Skeletal muscle tissue (tissue), 4 donors: ENCODE results near the gene BRINP1. TPM values are rescaled to one million over a fixed set of nuclear protein-coding genes. Genes with fewer than 3 reads are reported as not detected.
"Not testable (repeated sequence)": the region's sequence is repeated elsewhere in the genome, so short reads cannot be mapped to it uniquely, and the experiment has no call there.

Source experiments
- H3K27ac ChIP-seq: one replicate; pipeline ENCODE4 v1.7.0; 2013; ENCODE audit warnings: mild to moderate bottlenecking, low read depth, low read length, inconsistent platforms
- H3K27me3 ChIP-seq, 3 donors: one replicate each; pipeline ENCODE4 v1.7.0; 2013; ENCODE audit warnings: low read length in 3 of 3; ENCODE audit not compliant: control insufficient read depth in 3 of 3, insufficient read depth in 3 of 3
- H3K36me3 ChIP-seq, 3 donors: one replicate each; pipeline ENCODE4 v1.7.0; 2013; ENCODE audit warnings: low read length in 3 of 3; ENCODE audit not compliant: control insufficient read depth in 3 of 3, insufficient read depth in 3 of 3
- H3K4me1 ChIP-seq, 3 donors: one replicate each; pipeline ENCODE4 v1.7.0; 2013; ENCODE audit warnings: low read length in 3 of 3, mild to moderate bottlenecking in 3 of 3; ENCODE audit not compliant: control insufficient read depth in 3 of 3, insufficient read depth in 3 of 3
- H3K4me3 ChIP-seq, 3 donors: one replicate each; pipeline ENCODE4 v1.7.0; 2013; ENCODE audit warnings: low read length in 3 of 3
- H3K9ac ChIP-seq, 3 donors: one replicate each; pipeline ENCODE4 v1.7.0; 2013; ENCODE audit warnings: low read length in 3 of 3, mild to moderate bottlenecking in 3 of 3, moderate library complexity in 2 of 3, low read depth in 1 of 3
- H3K9me3 ChIP-seq, 3 donors: one replicate each; pipeline ENCODE4 v1.7.0; 2013; ENCODE audit warnings: low read length in 3 of 3; ENCODE audit not compliant: control insufficient read depth in 3 of 3
- total RNA-seq: library from RNA; depleted of rRNA; stranded (reverse); fragments of >200 nt; gene quantifications from one replicate; pipeline ENCODE4 v1.2.3, GENCODE V29; 2014
- donor health status: Osteomylitis.

BRINP1 gene
- total RNA-seq, 1 donor from 2014 or later: under 0.01 TPM

- no peaks in the 10 kb centered on the region for H3K9me3 ChIP-seq
- H3K36me3 ChIP-seq: no peaks in the 10 kb centered on the region
- no peaks in the 10 kb centered on the region for H3K27me3 ChIP-seq
- no peaks in the 10 kb centered on the region for H3K4me1 ChIP-seq
- H3K27ac ChIP-seq: no peak overlapping the region
- no peak overlapping the region for H3K4me3 ChIP-seq
- H3K9ac ChIP-seq: no peak overlapping the region
Measured at GRCh38 chr9:119177196-119177595, 192.0 kb downstream of the BRINP1 start.

GRCh38 chr9:119175581-119175980 is 193.7 kb downstream of the BRINP1 start:
- Histone ChIP-seq H3K27ac (no peak overlapping the region), H3K36me3 (no peaks in the 10 kb centered on the region), H3K27me3 (no peaks in the 10 kb centered on the region), H3K4me3 (no peak overlapping the region), H3K9ac (no peak overlapping the region), H3K4me1 (no peaks in the 10 kb centered on the region), H3K9me3 (no peaks in the 10 kb centered on the region)

GRCh38 chr9:119169222-119169621 is 200.0 kb downstream of the BRINP1 start:
- H3K4me1 ChIP-seq, H3K27ac ChIP-seq, H3K9me3 ChIP-seq, H3K27me3 ChIP-seq, H3K36me3 ChIP-seq: not testable (repeated sequence)
- peak overlapping the region in 1 of 3 donors; percentile 45 for H3K9ac ChIP-seq
- peak overlapping the region in 2 of 3 donors; percentile 40 to 45 for H3K4me3 ChIP-seq

DNA sequence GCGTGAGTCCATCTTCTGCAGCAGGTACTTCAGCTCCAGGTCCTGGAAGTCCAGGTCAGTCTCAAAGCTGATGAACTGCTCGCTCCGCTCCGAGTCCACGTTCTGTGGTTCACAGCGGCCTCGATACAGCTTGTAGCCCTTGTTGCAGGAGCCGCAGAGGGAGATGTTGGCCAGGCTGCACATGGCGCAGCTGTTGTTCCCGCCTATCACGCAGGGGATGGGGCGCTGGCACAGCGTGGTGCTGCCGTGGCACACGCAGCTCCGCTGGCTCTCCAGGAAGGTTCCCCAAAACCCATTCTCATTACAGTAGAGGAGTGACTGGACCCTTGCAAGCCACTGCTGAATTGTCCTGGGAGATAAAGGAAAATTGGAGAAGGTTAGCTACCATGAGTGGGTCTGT is 201.4 kb downstream of the BRINP1 start:
- Histone ChIP-seq H3K4me1 (no peaks in the 10 kb centered on the region), H3K9ac (no peak overlapping the region), H3K27ac (no peak overlapping the region), H3K27me3 (no peaks in the 10 kb centered on the region), H3K36me3 (no peaks in the 10 kb centered on the region), H3K9me3 (peaks cover 0 to 2% (median 0%) of the 10 kb centered on the region in 3 donors), H3K4me3 (no peak overlapping the region)

DNA sequence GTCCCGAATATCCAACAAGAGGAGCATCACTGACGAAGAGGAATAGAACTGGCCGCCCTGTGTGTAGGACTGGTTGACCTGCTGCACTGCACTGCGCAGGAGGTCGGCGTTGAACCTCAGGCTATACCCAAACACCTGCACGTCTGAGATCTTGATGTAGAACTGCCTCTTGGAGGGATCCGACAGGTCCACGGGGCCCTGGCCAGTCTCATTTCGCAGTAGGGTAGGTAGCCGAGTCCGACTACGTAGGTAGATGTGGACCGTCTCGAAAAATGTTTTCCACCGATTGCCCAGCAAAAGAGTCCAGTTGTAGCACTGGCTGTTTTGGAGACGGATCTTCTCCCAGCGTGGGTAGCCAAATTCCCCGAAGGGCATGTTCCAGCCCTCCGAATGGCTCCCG is 202.0 kb downstream of the BRINP1 start:
- Histone ChIP-seq H3K4me3 (no peak overlapping the region), H3K36me3 (no peaks in the 10 kb centered on the region), H3K4me1 (no peaks in the 10 kb centered on the region), H3K9ac (no peak overlapping the region), H3K27ac (no peak overlapping the region), H3K27me3 (no peaks in the 10 kb centered on the region), H3K9me3 (peaks cover 0 to 2% (median 0%) of the 10 kb centered on the region in 3 donors)

DNA sequence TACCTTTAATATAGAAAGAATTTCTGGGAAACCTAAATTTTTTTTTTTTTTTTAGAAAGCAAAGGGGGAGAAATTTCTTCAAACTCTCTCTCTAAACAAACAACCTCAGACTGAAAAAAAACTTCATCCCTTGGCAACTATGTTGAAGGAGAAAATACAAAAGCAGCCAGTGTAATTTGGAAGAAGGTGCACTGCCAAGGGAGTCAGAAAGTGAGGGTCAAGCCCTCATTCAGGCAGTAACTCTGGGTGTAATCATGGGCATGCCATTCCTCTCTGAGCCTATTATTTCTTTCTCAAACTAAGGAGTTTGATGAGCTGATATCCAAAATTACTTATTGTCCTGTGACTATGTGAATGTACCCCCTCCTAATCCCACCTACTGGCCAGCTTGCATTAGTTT is 203.1 kb downstream of the BRINP1 start:
- H3K9me3 ChIP-seq: peaks cover 0 to 2% (median 0%) of the 10 kb centered on the region in 3 donors
- no peak overlapping the region for H3K9ac ChIP-seq
- no peak overlapping the region for H3K27ac ChIP-seq
- H3K4me3 ChIP-seq: no peak overlapping the region
- H3K4me1 ChIP-seq: no peaks in the 10 kb centered on the region
- H3K27me3 ChIP-seq: no peaks in the 10 kb centered on the region
- no peaks in the 10 kb centered on the region for H3K36me3 ChIP-seq

DNA sequence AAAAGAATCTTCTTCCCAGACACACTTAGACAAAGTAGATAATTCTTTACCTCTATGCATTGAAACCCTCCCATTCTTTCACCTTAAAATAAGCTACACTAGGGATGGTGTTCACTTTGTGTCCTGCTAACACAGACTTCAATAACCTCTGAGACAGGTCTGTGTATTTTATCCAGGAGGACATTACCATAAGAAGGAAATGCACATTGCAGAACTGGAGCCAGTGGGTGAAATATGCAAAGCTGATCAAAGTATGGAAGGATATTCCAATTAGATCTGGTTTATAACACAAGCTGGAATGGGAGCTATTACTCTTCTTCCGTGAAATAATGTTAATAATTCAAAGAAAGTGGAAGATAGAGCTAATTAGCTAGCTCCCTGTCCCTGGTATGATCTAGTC is 204.1 kb downstream of the BRINP1 start:
- no peaks in the 10 kb centered on the region for H3K27me3 ChIP-seq
- no peaks in the 10 kb centered on the region for H3K36me3 ChIP-seq
- H3K4me3 ChIP-seq: no peak overlapping the region

DNA sequence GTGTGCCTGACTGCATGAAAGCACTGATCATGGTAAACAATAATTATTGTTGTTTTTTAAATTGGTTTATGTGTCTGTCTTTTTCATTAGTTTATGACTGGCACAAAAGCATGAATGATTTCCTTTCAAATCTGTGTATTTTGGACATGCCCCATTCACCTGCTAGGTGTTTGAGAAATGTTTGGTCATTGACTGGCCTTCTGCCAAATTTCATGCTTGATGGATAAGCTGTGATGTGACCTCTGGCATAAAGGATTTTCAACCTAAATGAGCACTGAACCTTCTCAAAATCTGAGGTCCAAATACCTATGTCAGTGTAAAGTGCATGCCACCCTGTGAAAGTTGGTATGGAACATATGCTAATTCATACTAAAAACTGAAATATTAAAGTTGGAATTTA is 204.5 kb downstream of the BRINP1 start:
- H3K4me1 ChIP-seq: no peaks in the 10 kb centered on the region
- no peak overlapping the region for H3K4me3 ChIP-seq
- H3K9ac ChIP-seq: no peak overlapping the region
- H3K9me3 ChIP-seq: peaks cover 0 to 2% (median 0%) of the 10 kb centered on the region in 3 donors
- H3K36me3 ChIP-seq: no peaks in the 10 kb centered on the region
- no peaks in the 10 kb centered on the region for H3K27me3 ChIP-seq
- H3K27ac ChIP-seq: no peak overlapping the region

More for the DNA sequence above, 204.1 kb downstream of the BRINP1 start:
- Histone ChIP-seq H3K27ac (no peak overlapping the region), H3K9me3 (peaks cover 0 to 2% (median 0%) of the 10 kb centered on the region in 3 donors), H3K9ac (no peak overlapping the region), H3K4me1 (no peaks in the 10 kb centered on the region)

GRCh38 chr9:119160551-119160950 is 208.7 kb downstream of the BRINP1 start:
- no peaks in the 10 kb centered on the region for H3K27me3 ChIP-seq
- no peaks in the 10 kb centered on the region for H3K36me3 ChIP-seq
- H3K4me3 ChIP-seq: no peak overlapping the region
- no peaks in the 10 kb centered on the region for H3K9me3 ChIP-seq
- no peak overlapping the region for H3K27ac ChIP-seq
- H3K4me1 ChIP-seq: no peaks in the 10 kb centered on the region
- H3K9ac ChIP-seq: no peak overlapping the region

DNA sequence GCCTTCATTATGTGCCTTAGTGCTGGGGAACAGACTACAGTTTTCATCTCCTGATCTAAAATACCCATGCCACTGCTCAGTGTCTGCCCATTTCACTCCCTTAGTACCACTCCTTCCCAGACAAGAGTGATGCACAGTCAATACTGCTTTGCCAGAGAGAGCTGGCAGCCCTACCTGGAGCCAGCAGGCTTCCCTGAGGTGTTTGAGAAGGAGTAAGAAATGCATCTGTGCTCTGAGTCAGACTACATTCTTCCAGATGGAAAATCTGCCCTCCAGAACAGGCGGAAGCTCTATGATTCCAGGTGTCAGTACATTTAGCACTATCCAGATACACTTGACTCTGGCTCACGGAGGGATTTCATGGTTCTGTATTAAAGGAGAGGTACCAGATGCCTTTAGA is 209.8 kb downstream of the BRINP1 start:
- H3K36me3 ChIP-seq: no peaks in the 10 kb centered on the region
- H3K4me3 ChIP-seq: no peak overlapping the region
- no peak overlapping the region for H3K9ac ChIP-seq
- no peaks in the 10 kb centered on the region for H3K27me3 ChIP-seq
- H3K9me3 ChIP-seq: no peaks in the 10 kb centered on the region
- H3K27ac ChIP-seq: no peak overlapping the region
- H3K4me1 ChIP-seq: no peaks in the 10 kb centered on the region

- no peaks in the 10 kb centered on the region for H3K27me3 ChIP-seq
- H3K36me3 ChIP-seq: no peaks in the 10 kb centered on the region
- no peak overlapping the region for H3K27ac ChIP-seq
- H3K9me3 ChIP-seq: no peaks in the 10 kb centered on the region
- no peaks in the 10 kb centered on the region for H3K4me1 ChIP-seq
- H3K4me3 ChIP-seq: no peak overlapping the region
- H3K9ac ChIP-seq: no peak overlapping the region
Measured at GRCh38 chr9:119157196-119157595, 212.0 kb downstream of the BRINP1 start.
